ENCODE data around the gene CRY2. TPM values are rescaled to one million over a fixed set of nuclear protein-coding genes. Genes with fewer than 3 reads are reported as not detected.

The CRY2 gene
- total RNA-seq, 4 donors from 2014 or later, result 48.8 to 96.4 (median 54.6) TPM

GRCh38 chr11:45877221-45877620, 29.9 kb downstream of the CRY2 start:
- Histone ChIP-seq H3K4me3 (no peak overlapping the region), H3K27ac (no peak overlapping the region), H3K36me3 (peaks cover 0 to 97% (median 6%) of the 10 kb centered on the region in 3 donors), H3K9me3 (no peaks in the 10 kb centered on the region), H3K4me1 (no peaks in the 10 kb centered on the region), H3K27me3 (no peaks in the 10 kb centered on the region)
- TF ChIP-seq POLR2A (IDR thresholded peaks at IDR 0.05), result no peak
- TF ChIP-seq CTCF (IDR thresholded peaks at IDR 0.05), result no peak
- TF ChIP-seq EP300 (IDR thresholded peaks at IDR 0.05), result no peak
- WGBS, 2 donors, result 87 to 93% methylated on average over 8 of the region's 8 CpGs
- no peak for DNase-seq (ENCODE audit: low spot score in 2 of 2)

GRCh38 chr11:45877845-45878244, 30.6 kb downstream of the CRY2 start:
- 95 to 100% methylated on average over 3 of the region's 3 CpGs for WGBS, 2 donors
- Histone ChIP-seq H3K4me3 (no peak overlapping the region), H3K9me3 (no peaks in the 10 kb centered on the region), H3K4me1 (no peaks in the 10 kb centered on the region), H3K36me3 (peaks cover 0 to 97% (median 3%) of the 10 kb centered on the region in 3 donors), H3K27me3 (no peaks in the 10 kb centered on the region), H3K27ac (no peak overlapping the region)
- TF ChIP-seq EP300 (IDR thresholded peaks at IDR 0.05) (no peak), CTCF (IDR thresholded peaks at IDR 0.05) (no peak), POLR2A (IDR thresholded peaks at IDR 0.05) (no peak)
- no peak for DNase-seq (ENCODE audit: low spot score in 2 of 2)

- no peak for TF ChIP-seq EP300 (IDR thresholded peaks at IDR 0.05)
- TF ChIP-seq CTCF (IDR thresholded peaks at IDR 0.05), result no peak
- TF ChIP-seq POLR2A (IDR thresholded peaks at IDR 0.05), result no peak
- DNase-seq (ENCODE audit: low spot score in 2 of 2), result no peak
Observed at GRCh38 chr11:45879803-45880686, 32.8 kb downstream of the CRY2 start.

GRCh38 chr11:45880772-45881570, 33.7 kb downstream of the CRY2 start:
- no peak overlapping the region for H3K4me3 ChIP-seq
- H3K27me3 ChIP-seq, result peaks cover 0 to 3% of the 10 kb centered on the region in 2 donors
- peak overlapping the region in 2 of 4 donors; percentile 38 to 64 for H3K27ac ChIP-seq
- H3K4me1 ChIP-seq, result peaks cover 0 to 11% (median 4%) of the 10 kb centered on the region in 4 donors
- H3K36me3 ChIP-seq, result peaks cover 0 to 71% (median 0%) of the 10 kb centered on the region in 3 donors
- no peaks in the 10 kb centered on the region for H3K9me3 ChIP-seq
- DNase-seq (ENCODE audit: low spot score in 2 of 2), result no peak
- 76 to 84% methylated on average over 12 to 15 of the region's 15 CpGs for WGBS, 2 donors
- TF ChIP-seq EP300 (IDR thresholded peaks at IDR 0.05), result no peak
- TF ChIP-seq POLR2A (IDR thresholded peaks at IDR 0.05), result no peak
- no peak for TF ChIP-seq CTCF (IDR thresholded peaks at IDR 0.05)

More at GRCh38 chr11:45879803-45880686, 32.8 kb downstream of the CRY2 start:
- no peaks in the 10 kb centered on the region for H3K9me3 ChIP-seq
- H3K4me3 ChIP-seq, result no peak overlapping the region
- peak overlapping the region in 1 of 4 donors; percentile 64 for H3K27ac ChIP-seq
- 59 to 67% methylated on average over 7 of the region's 7 CpGs for WGBS, 2 donors
- peaks cover 0 to 80% (median 0%) of the 10 kb centered on the region in 3 donors for H3K36me3 ChIP-seq
- H3K27me3 ChIP-seq, result no peaks in the 10 kb centered on the region
- H3K4me1 ChIP-seq, result peaks cover 0 to 4% (median under 1%) of the 10 kb centered on the region in 4 donors
